Upper lobe of left lung (tissue), 6 donors: Measurements from ENCODE around the gene IL16. TPM values are rescaled to one million over a fixed set of nuclear protein-coding genes. Genes with fewer than 3 reads are reported as not detected.
A peak's percentile ranks its signal among the peaks of the same experiment; 100 is the strongest.

Experiments
- ATAC-seq, 2 donors: fragments of 200-7000 bp; cut with Tn5 transposase; one replicate each; pipeline ENCODE4 v1.9.1; 2022; ENCODE audit warnings: mild to moderate bottlenecking in 2 of 2, moderate library complexity in 2 of 2; ENCODE audit not compliant: low FRiP score in 2 of 2
- DNase-seq, 2 donors: peaks; one replicate each; pipeline ENCODE4 v3.0.0-alpha.2; 2019 to 2020
- H3K27ac ChIP-seq, 4 donors: fragments of 200-600 bp; sonication (generic); one replicate each; pipeline ENCODE4 v1.5.1; 2016 to 2019
- H3K27me3 ChIP-seq, 4 donors: fragments of 200-600 bp; sonication (generic); one replicate each; pipeline ENCODE4 v1.5.1; 2017 to 2019
- H3K36me3 ChIP-seq, 4 donors: fragments of 200-600 bp; sonication (generic); one replicate each; pipeline ENCODE4 v1.5.1; 2016 to 2019
- H3K4me1 ChIP-seq, 4 donors: fragments of 200-600 bp; sonication (generic); one replicate each; pipeline ENCODE4 v1.5.1; 2018 to 2019
- H3K4me3 ChIP-seq, 4 donors: fragments of 200-600 bp; sonication (generic); one replicate each; pipeline ENCODE4 v1.5.1; 2017 to 2019; ENCODE audit warnings: mild to moderate bottlenecking in 2 of 4, moderate library complexity in 1 of 4
- H3K9me3 ChIP-seq, 4 donors: fragments of 200-600 bp; sonication (generic); one replicate each; pipeline ENCODE4 v1.5.1; 2018 to 2019
- EP300 ChIP-seq, 4 donors: sonication (generic); formaldehyde crosslinking; IDR thresholded peaks; one replicate each; pipeline ENCODE4 v1.5.1; 2017; ENCODE audit warnings: antibody characterized with exemption in 4 of 4, control low read depth in 2 of 4
- POLR2A ChIP-seq, 4 donors: fragments of 450-650 bp; IDR thresholded peaks; one replicate each; pipeline ENCODE4 v1.5.1; 2016 to 2017; ENCODE audit warnings: antibody characterized with exemption in 4 of 4, mild to moderate bottlenecking in 2 of 4
- POLR2AphosphoS5 ChIP-seq, 2 donors: sonication (generic); formaldehyde crosslinking; IDR thresholded peaks; one replicate each; pipeline ENCODE4 v1.5.1; 2017; ENCODE audit warnings: antibody characterized with exemption in 2 of 2
- WGBS, 2 donors: methylation state at CpG; one replicate each; pipeline ENCODE4 v1.1.5; 2017 to 2018; 5-methylcytosine and 5-hydroxymethylcytosine counted together
- total RNA-seq, 6 donors: library from RNA; depleted of rRNA in 4 of 6; stranded (reverse); fragments of >200 nt in 4 of 6; gene quantifications; one replicate each; pipeline versions ENCODE4 v1.1.0 to v1.2.1, GENCODE V29; 2016 to 2021
- TF ChIP-seq, protein P1 (sequence below), 6 experiments: fragments of 450-650 bp in 4 of 6; fragments of 200-600 bp in 2 of 6; sonication (generic) in 2 of 6; IDR thresholded peaks; one replicate each; pipeline ENCODE4 v1.5.1; 2016 to 2019; ENCODE audit warnings: antibody characterized with exemption in 6 of 6
- donor health status: DM: no; HTN: no; CAD: no; lungs with moderate emphysema.
- donor health status: DM: no; HTN: yes; CAD: no; lungs with severe emphysema.

The IL16 gene
- total RNA-seq, 6 donors from 2014 or later = 18.9 to 102 (median 31.8) TPM

DNA sequence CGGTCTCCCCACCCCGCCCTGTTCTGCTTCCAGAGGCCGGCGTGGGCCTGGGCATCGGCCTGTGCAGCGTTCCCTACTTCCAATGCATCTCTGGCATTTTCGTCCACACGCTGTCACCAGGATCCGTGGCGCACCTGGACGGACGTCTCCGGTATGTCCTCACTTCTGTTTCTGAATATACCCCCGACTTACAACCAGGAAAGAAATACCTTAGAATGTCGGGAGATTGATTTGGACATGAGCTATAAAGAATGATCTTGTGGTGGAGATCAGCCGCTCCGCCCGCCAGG lies 85.9 kb downstream of the IL16 start:
- H3K4me1 ChIP-seq = no peaks in the 10 kb centered on the region
- DNase-seq (peak in 1 of 2 donors; percentile 49), ATAC-seq (no peak)
- no peak overlapping the region for H3K27ac ChIP-seq
- TF ChIP-seq POLR2A (IDR thresholded peaks at IDR 0.05) (no peak), POLR2AphosphoS5 (IDR thresholded peaks at IDR 0.05) (no peak), EP300 (IDR thresholded peaks at IDR 0.05) (no peak)
- TF ChIP-seq, protein P1, sequence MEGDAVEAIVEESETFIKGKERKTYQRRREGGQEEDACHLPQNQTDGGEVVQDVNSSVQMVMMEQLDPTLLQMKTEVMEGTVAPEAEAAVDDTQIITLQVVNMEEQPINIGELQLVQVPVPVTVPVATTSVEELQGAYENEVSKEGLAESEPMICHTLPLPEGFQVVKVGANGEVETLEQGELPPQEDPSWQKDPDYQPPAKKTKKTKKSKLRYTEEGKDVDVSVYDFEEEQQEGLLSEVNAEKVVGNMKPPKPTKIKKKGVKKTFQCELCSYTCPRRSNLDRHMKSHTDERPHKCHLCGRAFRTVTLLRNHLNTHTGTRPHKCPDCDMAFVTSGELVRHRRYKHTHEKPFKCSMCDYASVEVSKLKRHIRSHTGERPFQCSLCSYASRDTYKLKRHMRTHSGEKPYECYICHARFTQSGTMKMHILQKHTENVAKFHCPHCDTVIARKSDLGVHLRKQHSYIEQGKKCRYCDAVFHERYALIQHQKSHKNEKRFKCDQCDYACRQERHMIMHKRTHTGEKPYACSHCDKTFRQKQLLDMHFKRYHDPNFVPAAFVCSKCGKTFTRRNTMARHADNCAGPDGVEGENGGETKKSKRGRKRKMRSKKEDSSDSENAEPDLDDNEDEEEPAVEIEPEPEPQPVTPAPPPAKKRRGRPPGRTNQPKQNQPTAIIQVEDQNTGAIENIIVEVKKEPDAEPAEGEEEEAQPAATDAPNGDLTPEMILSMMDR (IDR thresholded peaks at IDR 0.05) = no peak
- no peak overlapping the region for H3K4me3 ChIP-seq
- H3K27me3 ChIP-seq = no peaks in the 10 kb centered on the region
- 94 to 96% methylated on average over 18 of the region's 18 CpGs for WGBS, 2 donors
- H3K9me3 ChIP-seq = no peaks in the 10 kb centered on the region
- H3K36me3 ChIP-seq = peaks cover 0 to 69% (median 7%) of the 10 kb centered on the region in 4 donors

DNA sequence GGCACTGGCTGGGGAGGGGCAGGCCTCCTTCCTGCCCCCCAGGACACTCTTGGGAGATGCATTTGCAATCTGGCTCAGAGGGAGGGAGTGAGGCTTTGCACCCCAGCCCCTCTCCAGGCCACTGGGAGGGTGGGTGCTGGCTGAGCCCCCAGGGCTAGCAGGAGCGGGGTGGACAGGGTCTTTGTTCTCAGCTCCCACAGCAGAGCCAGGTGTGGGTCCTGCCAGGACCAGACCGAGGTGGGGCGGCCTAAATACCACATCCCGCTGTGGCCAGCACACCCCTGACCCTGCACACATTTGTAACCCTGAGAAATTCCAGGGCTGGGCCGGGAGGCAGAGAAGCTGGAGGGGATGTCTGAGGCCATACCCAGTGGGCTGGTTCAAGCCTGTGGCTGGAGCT lies 86.2 kb downstream of the IL16 start:
- Histone ChIP-seq H3K27ac (no peak overlapping the region), H3K4me1 (no peaks in the 10 kb centered on the region), H3K9me3 (no peaks in the 10 kb centered on the region), H3K4me3 (no peak overlapping the region), H3K36me3 (peaks cover 0 to 70% (median 7%) of the 10 kb centered on the region in 4 donors), H3K27me3 (no peaks in the 10 kb centered on the region)
- DNase-seq = peak in 1 of 2 donors; percentile 49
- WGBS, 2 donors = 85 to 98% methylated on average over 1 to 5 of the region's 5 CpGs
- no peak for ATAC-seq
- TF ChIP-seq, protein P1 (IDR thresholded peaks at IDR 0.05) = no peak
- TF ChIP-seq EP300 (IDR thresholded peaks at IDR 0.05) (no peak), POLR2AphosphoS5 (IDR thresholded peaks at IDR 0.05) (no peak), POLR2A (IDR thresholded peaks at IDR 0.05) (no peak)

DNA sequence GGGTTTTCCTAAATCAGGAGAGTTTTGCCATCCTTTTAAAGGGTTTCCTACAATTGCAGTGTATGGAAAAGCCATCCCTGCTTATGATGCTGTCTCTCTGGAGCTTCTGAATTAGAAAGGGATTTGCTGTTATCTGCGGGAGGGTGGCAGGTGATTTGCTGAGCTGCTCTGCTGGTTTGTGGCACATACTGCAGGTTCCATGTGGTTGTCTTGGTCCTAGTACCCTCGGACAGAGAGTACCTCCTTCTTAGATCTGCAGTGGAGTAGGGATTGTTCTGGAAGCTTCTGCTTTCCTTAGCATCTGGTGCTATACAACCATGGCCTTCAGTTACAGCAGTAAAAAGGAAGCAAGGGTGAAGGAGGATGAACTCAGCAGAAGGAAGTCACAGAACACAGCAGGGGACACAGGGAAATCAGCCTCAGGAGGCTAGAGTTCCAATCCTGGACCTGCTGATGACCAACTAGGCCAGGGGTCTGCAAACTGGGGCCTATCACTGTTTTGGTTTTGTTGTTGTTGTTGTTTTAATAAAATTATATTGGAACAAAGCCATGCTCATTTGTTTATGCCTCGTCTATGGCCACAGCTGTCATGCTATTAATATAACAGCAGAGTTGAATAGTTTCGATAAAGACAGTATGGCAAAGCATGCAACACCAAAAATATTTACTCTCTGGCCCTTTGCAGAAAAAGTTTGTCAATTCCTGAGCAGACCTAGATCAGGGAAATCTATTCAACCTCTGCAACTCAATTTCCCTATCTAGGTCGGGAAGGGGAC lies 87.8 kb downstream of the IL16 start:
- Histone ChIP-seq H3K4me3 (no peak overlapping the region), H3K27me3 (no peaks in the 10 kb centered on the region), H3K9me3 (no peaks in the 10 kb centered on the region), H3K36me3 (peaks cover 0 to 57% (median 7%) of the 10 kb centered on the region in 4 donors), H3K4me1 (no peaks in the 10 kb centered on the region), H3K27ac (no peak overlapping the region)
- TF ChIP-seq EP300 (IDR thresholded peaks at IDR 0.05) (no peak), POLR2A (IDR thresholded peaks at IDR 0.05) (no peak), POLR2AphosphoS5 (IDR thresholded peaks at IDR 0.05) (no peak)
- TF ChIP-seq, protein P1 (IDR thresholded peaks at IDR 0.05) = no peak
- 71 to 73% methylated on average over 5 of the region's 5 CpGs for WGBS, 2 donors
- DNase-seq = no peak
- ATAC-seq = no peak

DNA sequence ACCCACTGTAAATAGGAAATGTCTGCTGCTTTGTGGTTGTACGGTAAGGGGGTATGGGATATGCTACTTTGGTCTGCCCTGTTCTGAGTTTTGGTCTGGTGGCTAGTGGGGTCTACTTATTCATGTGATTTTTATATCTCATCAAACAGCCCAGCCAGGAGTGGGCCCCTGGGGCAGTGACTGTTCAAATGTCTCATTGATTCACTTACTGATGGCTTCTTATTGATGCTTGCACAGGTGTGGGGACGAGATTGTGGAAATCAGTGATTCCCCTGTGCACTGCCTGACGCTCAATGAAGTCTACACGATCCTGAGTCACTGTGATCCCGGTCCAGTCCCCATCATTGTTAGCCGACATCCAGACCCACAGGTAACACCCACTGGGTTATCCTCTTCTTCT lies 88.8 kb downstream of the IL16 start:
- no peaks in the 10 kb centered on the region for H3K27me3 ChIP-seq
- WGBS, 2 donors = 91 to 97% methylated on average over 6 of the region's 6 CpGs
- H3K27ac ChIP-seq = no peak overlapping the region
- H3K4me3 ChIP-seq = no peak overlapping the region
- TF ChIP-seq POLR2AphosphoS5 (IDR thresholded peaks at IDR 0.05) (no peak), POLR2A (IDR thresholded peaks at IDR 0.05) (no peak), EP300 (IDR thresholded peaks at IDR 0.05) (no peak)
- TF ChIP-seq, protein P1 (IDR thresholded peaks at IDR 0.05) = no peak
- DNase-seq (no peak), ATAC-seq (no peak)
- H3K36me3 ChIP-seq = peaks cover 0 to 53% (median 6%) of the 10 kb centered on the region in 4 donors
- no peaks in the 10 kb centered on the region for H3K9me3 ChIP-seq
- H3K4me1 ChIP-seq = no peaks in the 10 kb centered on the region

DNA sequence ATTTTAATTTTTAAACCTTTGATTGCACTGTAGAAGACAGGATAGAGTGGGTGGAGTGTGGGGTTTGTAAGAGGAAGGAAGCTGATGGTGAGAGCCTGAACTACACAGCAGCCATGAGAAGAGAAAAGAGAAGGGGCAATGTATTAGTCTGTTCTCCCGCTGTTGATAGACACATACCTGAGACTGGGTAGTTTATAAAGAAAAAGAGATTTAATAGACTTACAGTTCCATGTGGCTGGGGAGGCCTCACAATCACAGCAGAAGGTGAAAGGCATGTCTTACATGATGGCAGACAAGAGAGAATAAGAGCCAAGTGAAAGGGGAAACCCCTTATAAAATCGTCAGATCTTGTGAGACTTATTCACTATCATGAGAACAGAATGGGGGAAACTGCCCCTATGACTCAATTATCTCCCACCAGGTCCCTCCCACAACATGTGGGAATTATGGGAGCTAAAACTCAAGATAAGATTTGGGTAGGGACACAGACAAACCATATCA lies 90.0 kb downstream of the IL16 start:
- H3K36me3 ChIP-seq = peaks cover 0 to 53% (median 6%) of the 10 kb centered on the region in 4 donors
- H3K4me1 ChIP-seq = no peaks in the 10 kb centered on the region
- H3K27me3 ChIP-seq = no peaks in the 10 kb centered on the region
- 64 to 70% methylated on average over 2 of the region's 2 CpGs for WGBS, 2 donors
- H3K4me3 ChIP-seq = no peak overlapping the region
- no peaks in the 10 kb centered on the region for H3K9me3 ChIP-seq
- DNase-seq = no peak
- TF ChIP-seq POLR2A (IDR thresholded peaks at IDR 0.05) (no peak), EP300 (IDR thresholded peaks at IDR 0.05) (no peak), POLR2AphosphoS5 (IDR thresholded peaks at IDR 0.05) (no peak)
- TF ChIP-seq, protein P1 (IDR thresholded peaks at IDR 0.05) = no peak
- ATAC-seq = peak; percentile 38 to 44
- peak overlapping the region in 1 of 4 donors; percentile 3 for H3K27ac ChIP-seq
